H9 (cell line): ENCODE measurements around the gene STRIP1. TPM values are rescaled to one million over a fixed set of nuclear protein-coding genes. Genes with fewer than 3 reads are reported as not detected.

Experiments
- DNase-seq: peaks from one replicate; pipeline ENCODE4 v3.0.0-alpha.2; 2017
- H2AFZ ChIP-seq: one replicate; pipeline ENCODE4 v1.6.1; 2013; ENCODE audit warnings: mild to moderate bottlenecking, low read length, control low read depth, moderate library complexity
- H2AK5ac ChIP-seq: 2 replicates; pipeline ENCODE4 v1.6.1; 2013; ENCODE audit warnings: low read length, control low read depth, mixed read lengths; ENCODE audit not compliant: insufficient read length
- H2BK120ac ChIP-seq: one replicate; pipeline ENCODE4 v1.6.1; 2013; ENCODE audit warnings: low read depth, mild to moderate bottlenecking, low read length, control low read depth, inconsistent platforms; ENCODE audit not compliant: poor library complexity, severe bottlenecking
- H2BK12ac ChIP-seq: 2 replicates; pipeline ENCODE4 v1.6.1; 2013; ENCODE audit warnings: low read length, control low read depth, mixed read lengths, low read depth; ENCODE audit not compliant: insufficient read length
- H2BK15ac ChIP-seq: 2 replicates; pipeline ENCODE4 v1.6.1; 2013; ENCODE audit warnings: low read depth, low read length, control low read depth
- H2BK20ac ChIP-seq: one replicate; pipeline ENCODE4 v1.6.1; 2013; ENCODE audit warnings: low read depth, mild to moderate bottlenecking, low read length, control low read depth, inconsistent platforms; ENCODE audit not compliant: poor library complexity, severe bottlenecking
- H2BK5ac ChIP-seq: 2 replicates; pipeline ENCODE4 v1.6.1; 2013; ENCODE audit warnings: low read length, control low read depth, mixed read lengths; ENCODE audit not compliant: insufficient read length
- H3K14ac ChIP-seq: 2 replicates; pipeline ENCODE4 v1.6.1; 2013; ENCODE audit warnings: low read length, control low read depth; ENCODE audit not compliant: insufficient read depth
- H3K18ac ChIP-seq: 2 replicates; pipeline ENCODE4 v1.6.1; 2013; ENCODE audit warnings: low read depth, mild to moderate bottlenecking, mixed read lengths, low read length, control low read depth; ENCODE audit not compliant: insufficient read length
- H3K23ac ChIP-seq: 2 replicates; pipeline ENCODE4 v1.6.1; 2013; ENCODE audit warnings: low read length, control low read depth, mixed read lengths, low read depth; ENCODE audit not compliant: insufficient read length
- H3K23me2 ChIP-seq: 2 replicates; pipeline ENCODE4 v1.6.1; 2013; ENCODE audit warnings: low read depth, mild to moderate bottlenecking, mixed read lengths, low read length, control low read depth; ENCODE audit not compliant: insufficient read length, poor library complexity, severe bottlenecking
- H3K27ac ChIP-seq: 2 replicates; pipeline ENCODE4 v1.5.1; 2013; ENCODE audit warnings: low read length, control low read depth, mixed read lengths, low read depth; ENCODE audit not compliant: insufficient read length
- H3K27me3 ChIP-seq: 2 replicates; pipeline ENCODE4 v1.6.1; 2013; ENCODE audit warnings: low read length, control low read depth, inconsistent platforms; ENCODE audit not compliant: insufficient read depth
- H3K4ac ChIP-seq: 2 replicates; pipeline ENCODE4 v1.6.1; 2013; ENCODE audit warnings: low read depth, mild to moderate bottlenecking, control low read depth, inconsistent platforms, low read length, moderate library complexity
- H3K4me1 ChIP-seq: 2 replicates; pipeline ENCODE4 v1.6.1; 2013; ENCODE audit warnings: low read length, control low read depth, inconsistent platforms; ENCODE audit not compliant: insufficient read depth
- H3K4me2 ChIP-seq: 2 replicates; pipeline ENCODE4 v1.6.1; 2013; ENCODE audit warnings: low read length, control low read depth, mixed read lengths; ENCODE audit not compliant: insufficient read length, insufficient read depth
- H3K56ac ChIP-seq: 2 replicates; pipeline ENCODE4 v1.6.1; 2013; ENCODE audit warnings: low read depth, mild to moderate bottlenecking, mixed read lengths, low read length, control low read depth; ENCODE audit not compliant: insufficient read length
- H3K79me1 ChIP-seq: 2 replicates; pipeline ENCODE4 v1.6.1; 2013; ENCODE audit warnings: low read depth, mild to moderate bottlenecking, moderate library complexity, low read length, control low read depth, inconsistent platforms; ENCODE audit not compliant: insufficient read depth, poor library complexity, severe bottlenecking
- H3K79me2 ChIP-seq: 2 replicates; pipeline ENCODE4 v1.6.1; 2013; ENCODE audit warnings: low read length, control low read depth, inconsistent platforms; ENCODE audit not compliant: insufficient read depth
- H3K9ac ChIP-seq: 2 replicates; pipeline ENCODE4 v1.6.1; 2013; ENCODE audit warnings: low read length, control low read depth, mixed read lengths; ENCODE audit not compliant: insufficient read length; ENCODE audit errors: extremely low read depth
- H3K9me3 ChIP-seq: one replicate; pipeline ENCODE4 v1.6.1; 2013; ENCODE audit warnings: low read depth, low read length, inconsistent platforms; ENCODE audit not compliant: control insufficient read depth
- H3T11ph ChIP-seq: one replicate; pipeline ENCODE4 v1.6.1; 2013; ENCODE audit warnings: mild to moderate bottlenecking, low read length, control low read depth, inconsistent platforms
- H4K20me1 ChIP-seq: one replicate; pipeline ENCODE4 v1.6.1; 2013; ENCODE audit not compliant: control insufficient read depth, insufficient read length, insufficient read depth
- H4K5ac ChIP-seq: 2 replicates; pipeline ENCODE4 v1.6.1; 2013; ENCODE audit warnings: low read depth, mild to moderate bottlenecking, mixed read lengths, low read length, control low read depth; ENCODE audit not compliant: insufficient read length
- H4K8ac ChIP-seq: replicated peaks from 2 replicates; pipeline ENCODE4 v1.6.1; 2013; ENCODE audit warnings: low read length, control low read depth, mixed read lengths, low read depth; ENCODE audit not compliant: insufficient read length
- H4K91ac ChIP-seq: 2 replicates; pipeline ENCODE4 v1.6.1; 2013; ENCODE audit warnings: low read depth, mild to moderate bottlenecking, moderate library complexity, mixed read lengths, low read length, control low read depth; ENCODE audit not compliant: insufficient read length
- H3K27ac Mint-ChIP-seq, 3 experiments: 2 replicates in 2 of 3; 3 replicates in 1 of 3; pipeline ENCODE4 v1.8.0; 2020 to 2021; ENCODE audit warnings: mixed read lengths in 3 of 3, mild to moderate bottlenecking in 1 of 3, moderate library complexity in 1 of 3
- H3K27me3 Mint-ChIP-seq: 2 replicates; pipeline ENCODE4 v1.8.0; 2021; ENCODE audit warnings: low read depth, mild to moderate bottlenecking, moderate library complexity, mixed read lengths
- H3K36me3 Mint-ChIP-seq, 3 experiments: 2 replicates in 2 of 3; 3 replicates in 1 of 3; pipeline ENCODE4 v1.8.0; 2020 to 2021; ENCODE audit warnings: low read depth in 3 of 3, mixed read lengths in 3 of 3; ENCODE audit not compliant: insufficient read depth in 1 of 3
- H3K4me1 Mint-ChIP-seq, 2 experiments: 2 replicates each; pipeline ENCODE4 v1.8.0; 2020; ENCODE audit warnings: mixed read lengths in 2 of 2
- H3K4me3 Mint-ChIP-seq, 2 experiments: 2 replicates in 1 of 2; 3 replicates in 1 of 2; pipeline ENCODE4 v1.8.0; 2020 to 2021; ENCODE audit warnings: mild to moderate bottlenecking in 2 of 2, mixed read lengths in 2 of 2, moderate library complexity in 1 of 2
- H3K9me3 Mint-ChIP-seq, 2 experiments: 2 replicates in 1 of 2; 3 replicates in 1 of 2; pipeline ENCODE4 v1.8.0; 2020; ENCODE audit warnings: mild to moderate bottlenecking in 2 of 2, mixed read lengths in 2 of 2, moderate library complexity in 1 of 2
- CTCF ChIP-seq: fragments of 200-600 bp; sonication (generic); conservative IDR thresholded peaks from 3 replicates; pipeline ENCODE4 v1.8.0; 2021; ENCODE audit warnings: antibody characterized with exemption, mild to moderate bottlenecking
- total RNA-seq: library from RNA; stranded (reverse); gene quantifications from 2 replicates; pipeline ENCODE4 v1.2.1, GENCODE V29; 2021

Gene STRIP1
- total RNA-seq, 1 experiment from 2014 or later = 43.6 TPM

- H3K79me2 ChIP-seq = peaks cover 2% of the 10 kb centered on the region; the same call in 1 of the 2 replicates
- H2BK20ac ChIP-seq = no peak overlapping the region
- no peaks in the 10 kb centered on the region for H3K9me3 ChIP-seq
Observed at GRCh38 chr1:109997867-109998229, 36.6 kb upstream of the STRIP1 start.

More at GRCh38 chr1:109997867-109998229, 36.6 kb upstream of the STRIP1 start:
- no peak overlapping the region for H3K56ac ChIP-seq
- H3K4me2 ChIP-seq = no peak overlapping the region
- H3K4ac ChIP-seq = no peak overlapping the region
- no peak overlapping the region for H2BK15ac ChIP-seq
- H2BK120ac ChIP-seq = no peak overlapping the region
- H3K9ac ChIP-seq = no peak overlapping the region
- no peak for DNase-seq
- Mint-ChIP-seq H3K27ac (no peak overlapping the region; a peak in 1 of 7 replicates), H3K9me3 (no peaks in the 10 kb centered on the region), H3K4me3 (no peak overlapping the region), H3K4me1 (peaks cover 9% of the 10 kb centered on the region in 2 experiments), H3K36me3 (peaks cover 0 to 13% (median 10%) of the 10 kb centered on the region in 3 experiments; a peak in 5 of 7 replicates), H3K27me3 (no peaks in the 10 kb centered on the region)
- no peak overlapping the region for H4K91ac ChIP-seq
- no peak overlapping the region for H4K8ac ChIP-seq
- no peak overlapping the region for H2AK5ac ChIP-seq
- no peak overlapping the region for H3K18ac ChIP-seq
- no peak overlapping the region for H3K23ac ChIP-seq
- H3K14ac ChIP-seq = no peak overlapping the region
- no peak overlapping the region for H3T11ph ChIP-seq
- H3K4me1 ChIP-seq = no peaks in the 10 kb centered on the region
- no peak overlapping the region for H2BK5ac ChIP-seq
- H3K27ac ChIP-seq = no peak overlapping the region
- no peaks in the 10 kb centered on the region for H4K20me1 ChIP-seq
- H2BK12ac ChIP-seq = no peak overlapping the region
- H4K5ac ChIP-seq = no peak overlapping the region
- no peaks in the 10 kb centered on the region for H3K79me1 ChIP-seq
- H3K27me3 ChIP-seq = no peaks in the 10 kb centered on the region
- H3K23me2 ChIP-seq = no peaks in the 10 kb centered on the region
- H2AFZ ChIP-seq = no peak overlapping the region
- TF ChIP-seq CTCF = no peak
